Hepatocyte (in vitro differentiated cells): ENCODE measurements around the gene JMJD1C. TPM values are rescaled to one million over a fixed set of nuclear protein-coding genes. Genes with fewer than 3 reads are reported as not detected.

Source experiments
- DNase-seq: peaks from one replicate; pipeline ENCODE4 v3.0.0-alpha.2; 2016; ENCODE audit warnings: low spot score
- H2AFZ ChIP-seq: fragments of 200-600 bp; sonication (generic); 2 replicates; pipeline ENCODE4 v1.6.0; 2016; ENCODE audit warnings: antibody characterized with exemption, mild to moderate bottlenecking
- H3K27ac ChIP-seq: fragments of 200-600 bp; sonication (generic); 2 replicates; pipeline ENCODE4 v1.5.1; 2016; ENCODE audit warnings: mild to moderate bottlenecking
- H3K27me3 ChIP-seq: fragments of 200-600 bp; sonication (generic); 2 replicates; pipeline ENCODE4 v1.6.1; 2016
- H3K36me3 ChIP-seq: fragments of 200-600 bp; sonication (generic); replicated peaks from 2 replicates; pipeline ENCODE4 v1.5.1; 2016; ENCODE audit warnings: low read depth; ENCODE audit not compliant: insufficient read depth
- H3K4me1 ChIP-seq: fragments of 200-600 bp; sonication (generic); 2 replicates; pipeline ENCODE4 v1.5.1; 2016; ENCODE audit warnings: mild to moderate bottlenecking, moderate library complexity; ENCODE audit not compliant: insufficient read depth
- H3K4me2 ChIP-seq: fragments of 200-600 bp; sonication (generic); 2 replicates; pipeline ENCODE4 v1.6.0; 2016
- H3K4me3 ChIP-seq: fragments of 200-600 bp; sonication (generic); 2 replicates; pipeline ENCODE4 v1.5.1; 2016; ENCODE audit warnings: mild to moderate bottlenecking
- H3K79me2 ChIP-seq: fragments of 200-600 bp; sonication (generic); 2 replicates; pipeline ENCODE4 v1.6.0; 2017; ENCODE audit warnings: mild to moderate bottlenecking
- H3K9me2 ChIP-seq: fragments of 200-600 bp; sonication (generic); replicated peaks from 2 replicates; pipeline ENCODE4 v1.6.0; 2017; ENCODE audit warnings: mild to moderate bottlenecking; ENCODE audit not compliant: insufficient read depth
- H3K9me3 ChIP-seq: fragments of 200-600 bp; sonication (generic); 2 replicates; pipeline ENCODE4 v1.5.1; 2016; ENCODE audit warnings: low read depth, mild to moderate bottlenecking
- H4K20me1 ChIP-seq: fragments of 200-600 bp; sonication (generic); 2 replicates; pipeline ENCODE4 v1.6.0; 2016; ENCODE audit warnings: mild to moderate bottlenecking; ENCODE audit not compliant: insufficient read depth, poor library complexity, severe bottlenecking
- EZH2 ChIP-seq: fragments of 200-600 bp; sonication (generic); IDR thresholded peaks from 2 replicates; pipeline ENCODE4 v1.6.1; 2016; ENCODE audit warnings: antibody characterized with exemption, mild to moderate bottlenecking, borderline replicate concordance
- EZH2phosphoT487 ChIP-seq: fragments of 200-600 bp; sonication (generic); IDR thresholded peaks from one replicate; pipeline ENCODE4 v1.6.1; 2018; ENCODE audit warnings: antibody characterized with exemption, mild to moderate bottlenecking, low read depth, moderate library complexity; ENCODE audit not compliant: unreplicated experiment, severe bottlenecking
- WGBS: methylation state at CpG from one replicate; pipeline ENCODE4 v1.1.6; 2016; ENCODE audit warnings: low lambda C conversion rate; ENCODE audit errors: missing lambda C conversion rate; 5-methylcytosine and 5-hydroxymethylcytosine counted together
- polyA plus RNA-seq: library from polyadenylated mRNA; unstranded; fragments of >200 nt; fragmentation: Nextera tagmentation; extraction: Ambion mirVana; gene quantifications from 2 replicates; pipeline ENCODE4 v1.2.1, GENCODE V29; 2016
- total RNA-seq: library from RNA; depleted of rRNA; stranded (reverse); fragments of >200 nt; gene quantifications from 2 replicates; pipeline ENCODE4 v1.2.3, GENCODE V29; 2014
- TF ChIP-seq, protein P1 (sequence below): fragments of 200-600 bp; sonication (generic); IDR thresholded peaks from 2 replicates; pipeline ENCODE4 v1.5.1; 2016; ENCODE audit warnings: antibody characterized with exemption, mild to moderate bottlenecking; ENCODE audit not compliant: poor library complexity

JMJD1C gene
- total and polyA plus RNA-seq, 2 experiments from 2014 or later: 43.2 to 177 TPM

DNA sequence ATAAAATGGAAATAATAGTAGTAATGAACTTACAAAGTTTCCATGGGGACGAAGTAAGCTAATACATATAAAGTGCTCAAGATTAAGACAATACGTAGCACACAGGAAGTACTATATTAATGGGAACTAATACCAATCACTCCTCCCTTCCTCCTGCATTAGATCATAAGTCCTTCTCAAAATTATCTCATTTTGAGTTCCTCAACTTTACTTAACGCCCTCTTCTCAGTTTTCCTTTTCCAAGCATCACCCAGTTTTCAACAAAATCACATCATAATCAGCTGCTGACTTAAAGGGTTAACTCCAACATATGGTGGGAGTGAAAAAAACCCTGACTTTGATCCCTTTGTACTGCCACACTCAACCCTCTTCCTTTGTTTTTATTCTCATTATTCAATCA is 24.4 kb downstream of the JMJD1C start:
- peaks cover 56% of the 10 kb centered on the region for H4K20me1 ChIP-seq
- H3K9me2 ChIP-seq: no peaks in the 10 kb centered on the region
- no peak overlapping the region for H3K27ac ChIP-seq
- H3K4me2 ChIP-seq: no peak overlapping the region
- peaks cover 9% of the 10 kb centered on the region for H3K4me1 ChIP-seq
- TF ChIP-seq, protein P1, sequence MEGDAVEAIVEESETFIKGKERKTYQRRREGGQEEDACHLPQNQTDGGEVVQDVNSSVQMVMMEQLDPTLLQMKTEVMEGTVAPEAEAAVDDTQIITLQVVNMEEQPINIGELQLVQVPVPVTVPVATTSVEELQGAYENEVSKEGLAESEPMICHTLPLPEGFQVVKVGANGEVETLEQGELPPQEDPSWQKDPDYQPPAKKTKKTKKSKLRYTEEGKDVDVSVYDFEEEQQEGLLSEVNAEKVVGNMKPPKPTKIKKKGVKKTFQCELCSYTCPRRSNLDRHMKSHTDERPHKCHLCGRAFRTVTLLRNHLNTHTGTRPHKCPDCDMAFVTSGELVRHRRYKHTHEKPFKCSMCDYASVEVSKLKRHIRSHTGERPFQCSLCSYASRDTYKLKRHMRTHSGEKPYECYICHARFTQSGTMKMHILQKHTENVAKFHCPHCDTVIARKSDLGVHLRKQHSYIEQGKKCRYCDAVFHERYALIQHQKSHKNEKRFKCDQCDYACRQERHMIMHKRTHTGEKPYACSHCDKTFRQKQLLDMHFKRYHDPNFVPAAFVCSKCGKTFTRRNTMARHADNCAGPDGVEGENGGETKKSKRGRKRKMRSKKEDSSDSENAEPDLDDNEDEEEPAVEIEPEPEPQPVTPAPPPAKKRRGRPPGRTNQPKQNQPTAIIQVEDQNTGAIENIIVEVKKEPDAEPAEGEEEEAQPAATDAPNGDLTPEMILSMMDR: no peak
- TF ChIP-seq EZH2phosphoT487 (no peak), EZH2 (no peak)
- H3K27me3 ChIP-seq: no peaks in the 10 kb centered on the region
- no peak overlapping the region for H2AFZ ChIP-seq
- no peak for DNase-seq
- H3K9me3 ChIP-seq: no peaks in the 10 kb centered on the region
- no peak overlapping the region for H3K4me3 ChIP-seq
- H3K79me2 ChIP-seq: peaks cover 93% of the 10 kb centered on the region
- 87% methylated on average over 3 of the region's 3 CpGs for WGBS
- no peaks in the 10 kb centered on the region for H3K36me3 ChIP-seq

GRCh38 chr10:63439607-63440006 is 26.2 kb downstream of the JMJD1C start:
- Histone ChIP-seq H2AFZ (no peak overlapping the region), H3K79me2 (peaks cover 93% of the 10 kb centered on the region), H3K9me2 (no peaks in the 10 kb centered on the region), H4K20me1 (peaks cover 56% of the 10 kb centered on the region), H3K4me1 (peaks cover 9% of the 10 kb centered on the region), H3K36me3 (no peaks in the 10 kb centered on the region), H3K4me2 (no peak overlapping the region), H3K27ac (no peak overlapping the region), H3K9me3 (no peaks in the 10 kb centered on the region), H3K4me3 (no peak overlapping the region), H3K27me3 (no peaks in the 10 kb centered on the region)
- no peak for DNase-seq
- TF ChIP-seq, protein P1: no peak
- 92% methylated on average over 3 of the region's 3 CpGs for WGBS

- peak overlapping the region; percentile 77 for H3K27ac ChIP-seq
- DNase-seq: peak; percentile 25
- no peaks in the 10 kb centered on the region for H3K9me3 ChIP-seq
- TF ChIP-seq EZH2 (no peak), EZH2phosphoT487 (no peak)
- TF ChIP-seq, protein P1: no peak
- H3K27me3 ChIP-seq: no peaks in the 10 kb centered on the region
- H3K4me3 ChIP-seq: no peak overlapping the region
- peaks cover 93% of the 10 kb centered on the region for H3K79me2 ChIP-seq
- H3K4me1 ChIP-seq: peaks cover 9% of the 10 kb centered on the region
- WGBS: 71% methylated on average over 8 of the region's 8 CpGs
- H3K4me2 ChIP-seq: peak overlapping the region; percentile 48
- no peaks in the 10 kb centered on the region for H3K9me2 ChIP-seq
- H2AFZ ChIP-seq: no peak overlapping the region
- H4K20me1 ChIP-seq: peaks cover 54% of the 10 kb centered on the region
- H3K36me3 ChIP-seq: no peaks in the 10 kb centered on the region
Observed at GRCh38 chr10:63438506-63439498, 27.0 kb downstream of the JMJD1C start.
